Activated CD8-positive, alpha-beta memory T cell treated with anti-CD3 and anti-CD28 coated beads for 36 hours (primary cell): ENCODE measurements around the gene SLC38A9. TPM values are rescaled to one million over a fixed set of nuclear protein-coding genes. Genes with fewer than 3 reads are reported as not detected.
"Not testable (repeated sequence)": the region's sequence is repeated elsewhere in the genome, so short reads cannot be mapped to it uniquely, and the experiment has no call there.

ENCODE experiments used
- CTCF ChIA-PET: fragments of 350-600 bp; sonication (Branson Sonifier 250); formaldehyde crosslinking; loops from one replicate; lab custom pipeline; 2021; ENCODE audit warnings: antibody characterized with exemption; lab: Charles Lee
- POLR2A ChIA-PET: fragments of 350-600 bp; sonication (Branson Sonifier 250); formaldehyde crosslinking; loops from one replicate; lab custom pipeline; 2021; ENCODE audit warnings: antibody characterized with exemption; lab: Charles Lee
- total RNA-seq, 2 experiments: library from RNA; stranded (reverse); gene quantifications; one replicate each; pipeline ENCODE4 v1.2.3, GENCODE V29; 2021

The SLC38A9 gene
- total RNA-seq, 2 experiments from 2014 or later = 19.2 to 21.2 TPM

DNA sequence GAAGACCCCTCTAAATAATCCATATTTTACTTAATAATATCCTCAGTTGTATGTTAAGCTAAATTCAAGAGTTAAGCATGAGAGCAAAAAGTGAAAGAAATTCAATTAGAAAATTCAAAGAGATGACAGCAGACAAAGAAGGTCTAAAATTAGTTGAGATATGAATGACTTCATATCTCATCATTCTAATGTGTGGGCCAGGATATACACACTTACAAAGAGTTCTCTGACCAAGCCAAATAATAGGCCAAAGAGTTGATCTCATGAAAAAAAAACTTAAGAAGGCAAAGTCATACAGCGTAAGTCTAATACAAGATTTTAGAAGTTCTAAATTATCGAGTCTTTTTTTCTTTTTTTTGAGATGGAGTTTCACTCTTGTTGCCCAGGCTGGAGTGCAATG, 89.7 kb downstream of the SLC38A9 start:
- CTCF ChIA-PET = no interaction called here
- POLR2A ChIA-PET = no interaction called here

DNA sequence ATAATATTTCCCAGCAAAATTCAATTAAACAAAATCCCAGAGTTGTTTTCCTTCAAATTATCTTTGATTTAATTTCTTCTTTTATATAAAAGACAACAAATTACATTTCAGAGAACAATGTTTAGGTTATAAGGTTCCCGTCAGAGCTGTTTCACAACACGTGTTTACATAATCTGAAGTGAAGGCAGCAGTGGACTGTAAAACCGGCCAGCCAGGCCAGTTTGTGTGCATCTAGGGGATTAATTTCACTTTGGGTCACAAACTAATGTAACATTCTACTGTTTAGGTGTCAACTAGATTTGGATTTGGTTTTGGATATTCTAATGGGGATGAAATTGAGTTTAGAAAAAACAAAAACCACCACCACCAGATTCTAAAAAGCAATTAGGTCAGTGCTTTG, 90.9 kb downstream of the SLC38A9 start:
- POLR2A ChIA-PET = no interaction called here
- CTCF ChIA-PET = no interaction called here

DNA sequence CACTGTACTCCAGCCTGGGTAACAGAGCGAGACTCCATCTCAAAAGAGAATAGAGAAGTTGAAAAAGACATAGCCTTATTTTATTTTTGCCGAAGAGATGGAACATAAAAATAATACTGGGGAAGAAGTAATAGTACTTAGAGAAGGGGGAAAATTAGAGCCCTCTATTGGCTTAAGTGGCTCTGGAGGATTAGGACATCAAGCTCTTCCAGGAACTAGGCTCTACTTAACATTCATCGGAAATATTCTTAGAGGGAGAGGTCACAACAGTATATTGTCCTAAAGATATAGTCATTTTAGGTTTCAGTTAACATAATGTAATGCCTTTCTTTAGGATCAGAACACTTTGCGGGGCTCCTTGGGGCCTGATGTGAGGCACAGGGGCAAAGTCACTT, 91.4 kb downstream of the SLC38A9 start:
- CTCF ChIA-PET = no interaction called here
- POLR2A ChIA-PET = no interaction called here

DNA sequence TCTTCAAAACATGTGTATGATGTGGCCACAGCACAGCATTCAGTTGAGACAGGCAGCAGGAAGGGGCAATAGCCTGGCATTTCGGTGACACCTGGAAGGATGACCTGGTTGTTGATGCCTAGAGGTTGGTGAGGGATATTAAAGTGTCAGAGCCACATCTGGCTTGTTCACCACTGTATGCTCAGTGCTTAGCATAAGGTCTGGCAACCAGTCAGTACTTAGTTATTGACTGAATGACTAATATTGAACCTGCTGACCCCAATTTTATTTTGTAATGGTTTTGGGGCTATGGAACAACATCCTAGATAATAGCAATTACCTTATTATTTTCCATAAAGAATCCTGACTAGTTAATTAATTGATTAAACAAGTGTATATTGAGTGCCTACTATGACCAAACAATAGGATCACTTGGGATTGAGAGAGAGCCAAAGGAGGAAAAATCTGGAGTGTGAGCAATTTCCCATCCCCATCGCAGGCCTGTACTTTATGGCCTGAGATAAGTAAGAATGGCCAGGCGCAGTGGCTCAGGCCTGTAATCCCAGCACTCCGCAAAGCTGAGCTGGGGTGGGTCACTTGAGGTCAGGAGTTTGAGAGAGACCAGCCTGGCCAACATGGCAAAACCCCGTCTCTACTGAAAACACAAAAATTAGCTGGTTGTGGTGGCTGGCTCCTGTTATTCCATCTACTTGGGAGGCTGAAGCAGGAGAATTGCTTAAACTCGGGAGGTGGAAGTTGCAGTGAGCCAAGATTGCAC, 91.9 kb downstream of the SLC38A9 start:
- ChIA-PET CTCF (no interaction called here), POLR2A (no interaction called here)

DNA sequence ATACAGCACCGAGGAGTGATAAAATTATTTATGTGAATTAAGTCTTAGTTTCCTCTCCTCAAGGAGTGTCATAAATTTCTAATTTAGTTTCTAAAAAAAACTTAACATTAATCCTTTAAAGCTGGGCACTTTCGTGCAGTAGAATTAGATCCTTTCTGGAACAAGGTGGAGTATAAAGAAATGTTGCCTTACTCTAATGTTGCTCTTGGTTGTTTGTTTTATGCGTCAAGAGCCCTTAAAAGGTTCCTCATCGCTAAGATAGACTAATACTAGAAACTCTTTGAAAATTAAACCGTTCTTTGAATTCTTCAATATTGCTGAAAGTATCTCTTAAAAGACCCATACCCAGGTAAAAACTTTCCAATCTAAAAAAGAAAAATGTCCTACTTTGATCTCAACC, 93.8 kb downstream of the SLC38A9 start:
- ChIA-PET POLR2A (no interaction called here), CTCF (interaction anchor here (0.5 kb wide), 1 partner anchor 11 kb away, joined by 3 read pairs; no protein-coding TSS in a partner anchor)

DNA sequence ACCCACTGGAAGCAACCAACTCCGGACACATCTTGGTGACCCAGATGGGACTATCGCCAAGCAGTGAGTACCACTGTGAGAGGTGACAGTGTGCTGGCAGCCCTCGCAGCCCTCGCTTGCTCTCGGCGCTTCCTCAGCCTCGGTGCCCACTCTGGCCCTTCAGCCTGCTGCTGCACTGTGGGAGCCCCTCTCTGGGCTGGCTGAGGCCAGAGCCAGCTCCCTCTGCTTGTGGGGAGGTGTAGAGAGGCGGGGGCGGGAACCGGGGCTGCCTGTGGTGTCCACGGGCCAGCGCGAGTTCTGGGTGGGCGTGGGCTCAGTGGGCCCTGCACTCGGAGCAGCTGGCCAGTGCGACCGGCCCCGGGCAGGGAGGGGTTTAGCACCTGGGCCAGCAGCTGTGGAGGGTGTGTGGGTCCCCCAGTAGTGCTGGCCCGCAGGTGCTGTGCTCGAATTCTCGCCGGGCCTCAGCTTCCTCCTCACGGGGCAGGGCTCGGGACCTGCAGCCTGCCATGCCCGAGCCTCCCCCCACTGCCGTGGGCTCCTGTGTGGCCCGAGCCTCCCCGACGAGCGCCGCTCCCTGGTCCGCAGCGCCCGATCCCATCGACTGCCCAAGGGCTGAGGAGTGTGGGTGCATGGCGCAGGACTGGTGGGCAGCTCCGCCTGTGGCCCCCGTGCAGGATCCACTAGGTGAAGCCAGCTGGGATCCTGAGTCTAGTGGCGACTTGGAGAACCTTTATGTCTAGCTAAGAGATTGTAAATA, 98.8 kb downstream of the SLC38A9 start:
- ChIA-PET POLR2A (interaction anchor here (0.6 kb wide), 1 partner anchor 12 kb away, joined by 16 read pairs; no protein-coding TSS in a partner anchor), CTCF (no interaction called here)

DNA sequence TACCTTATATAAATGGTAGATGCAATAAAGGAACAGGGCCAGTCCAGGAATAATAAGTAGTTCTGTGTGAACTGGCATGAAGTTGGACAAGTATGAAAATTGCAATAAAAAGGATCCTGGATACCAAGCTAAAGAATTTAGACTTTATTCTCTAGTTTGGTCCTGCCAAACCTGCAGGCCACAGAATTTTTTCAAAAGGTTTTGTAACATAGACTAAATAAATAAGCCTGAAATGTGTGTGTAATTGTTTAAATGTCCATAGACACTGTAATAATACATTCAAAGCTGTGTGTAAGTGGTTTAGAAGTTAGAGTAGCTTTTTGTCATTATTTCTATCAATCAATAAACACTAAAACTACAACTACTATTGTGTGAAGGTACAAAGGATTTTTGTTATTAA, 101.6 kb downstream of the SLC38A9 start:
- POLR2A ChIA-PET = no interaction called here

DNA sequence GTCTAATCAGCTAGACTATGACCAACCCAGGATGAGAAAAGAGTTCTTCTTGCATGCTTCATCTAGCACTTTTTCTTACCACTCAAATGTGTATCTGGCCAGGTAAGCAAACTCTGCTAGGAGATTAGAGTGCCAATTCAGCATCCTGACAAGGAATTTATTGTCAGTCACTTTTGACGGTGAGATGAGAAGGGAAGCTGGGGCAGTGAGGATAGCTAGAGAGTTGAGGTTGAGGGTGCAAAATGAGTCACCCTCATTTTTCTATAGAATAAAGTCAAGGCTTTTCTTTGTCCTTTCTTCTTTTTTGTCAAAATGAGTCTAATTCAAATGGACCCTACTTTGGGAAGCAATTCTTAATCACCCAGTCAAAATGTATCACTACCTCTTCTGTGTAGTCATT, 102.7 kb downstream of the SLC38A9 start:
- ChIA-PET CTCF (interaction anchor here (0.5 kb wide), 1 partner anchor 100 kb away, joined by 5 read pairs; no protein-coding TSS in a partner anchor), POLR2A (no interaction called here)

More for the DNA sequence above, 101.6 kb downstream of the SLC38A9 start:
- CTCF ChIA-PET = no interaction called here

DNA sequence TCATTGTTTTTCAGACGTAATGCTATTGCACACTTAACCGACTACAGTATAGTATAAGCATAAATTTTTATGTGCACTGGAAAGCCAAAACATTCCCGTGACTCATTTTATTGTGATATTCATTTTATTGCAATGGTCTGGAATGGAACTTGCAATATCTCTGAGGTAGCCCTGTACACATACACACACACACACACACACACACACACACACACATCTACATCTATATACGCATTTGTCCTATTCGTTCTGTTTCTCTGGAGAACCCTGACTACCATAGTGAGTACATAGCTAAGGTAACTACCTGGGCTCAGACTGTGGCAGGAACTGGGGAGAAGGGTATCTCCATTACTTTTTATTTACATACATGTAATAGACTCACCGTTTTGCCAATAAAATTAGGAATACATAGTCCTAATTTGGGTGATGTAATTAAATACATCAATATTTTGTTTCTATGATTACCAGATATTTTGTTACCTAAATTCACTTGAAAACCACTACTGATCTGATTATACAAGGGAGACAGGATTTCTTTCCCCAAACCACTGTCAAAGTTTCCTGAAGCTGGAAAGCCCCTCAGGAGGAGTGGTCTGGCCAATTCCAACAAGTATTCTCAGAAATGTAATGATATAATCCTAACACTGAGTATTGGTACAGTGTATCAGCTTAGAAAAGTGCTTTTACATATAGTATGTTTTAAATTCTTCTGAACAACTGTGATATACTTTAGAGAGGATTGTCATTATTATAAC, 103.4 kb downstream of the SLC38A9 start:
- POLR2A ChIA-PET = no interaction called here

DNA sequence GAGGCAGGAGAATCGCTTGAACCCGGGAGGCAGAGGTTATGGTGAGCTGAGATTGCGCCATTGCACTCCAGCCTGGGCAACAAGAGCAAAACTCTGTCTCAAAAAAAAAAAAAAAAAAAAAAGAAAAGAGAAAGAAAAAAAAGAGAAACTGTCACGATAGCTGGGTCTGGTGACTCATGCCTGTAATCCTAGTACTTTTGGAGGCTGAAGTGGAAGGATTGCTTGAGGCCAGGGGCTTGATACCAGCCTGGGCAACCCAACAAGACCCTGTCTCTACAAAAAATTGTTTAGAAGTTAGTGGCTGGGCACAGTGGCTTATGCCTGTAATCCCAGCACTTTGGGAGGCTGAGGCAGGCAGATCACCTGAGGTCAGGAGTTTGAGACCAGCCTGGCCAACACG, 104.8 kb downstream of the SLC38A9 start:
- CTCF ChIA-PET = interaction anchor here (0.7 kb wide), 1 partner anchor 11 kb away, joined by 3 read pairs; no protein-coding TSS in a partner anchor
- POLR2A ChIA-PET = not testable (repeated sequence)

More for the DNA sequence above, 103.4 kb downstream of the SLC38A9 start:
- CTCF ChIA-PET = interaction anchor here (0.5 kb wide), 1 partner anchor 101 kb away, joined by 5 read pairs; no protein-coding TSS in a partner anchor

DNA sequence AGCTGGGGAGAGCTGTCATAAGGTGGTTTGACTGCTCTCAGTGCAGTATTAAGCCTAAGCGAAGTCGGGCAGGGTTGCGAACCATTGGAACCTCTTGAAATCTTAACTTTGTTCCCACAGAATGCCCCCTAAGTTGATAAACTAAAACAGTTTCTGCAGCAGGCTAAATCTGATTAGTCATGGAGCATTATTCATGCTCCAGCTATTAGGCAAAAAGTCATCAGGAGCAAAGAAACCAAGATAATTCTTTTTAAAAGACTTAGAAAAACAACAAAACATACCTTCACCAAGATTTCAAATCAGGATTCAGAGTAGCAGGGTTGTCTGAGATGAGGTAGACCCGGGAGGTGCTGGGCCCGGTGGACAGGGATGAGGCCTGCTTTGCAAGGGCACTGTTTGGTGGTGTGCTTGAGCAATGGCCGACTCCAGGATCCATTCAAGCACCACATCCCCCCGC, 107.5 kb downstream of the SLC38A9 start:
- CTCF ChIA-PET = no interaction called here
- POLR2A ChIA-PET = no interaction called here

DNA sequence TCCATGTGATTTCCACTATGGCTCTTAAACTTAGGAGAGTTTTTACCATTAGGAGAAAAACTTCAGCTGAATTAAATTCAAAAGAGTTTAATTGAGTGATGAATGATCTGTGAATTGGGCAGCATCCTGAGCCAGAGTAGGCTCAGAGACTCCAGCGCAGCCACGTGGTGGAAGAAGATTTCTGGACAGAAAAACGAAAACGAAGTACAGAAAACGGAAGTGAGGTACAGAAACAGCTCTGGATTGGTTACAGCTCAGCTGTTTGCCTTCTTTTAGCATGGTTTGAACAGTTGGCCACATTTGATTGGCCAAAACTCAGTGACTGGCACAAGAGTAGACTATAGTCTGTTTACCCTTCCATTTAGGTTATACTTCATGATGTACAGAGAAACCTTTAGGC, 108.2 kb downstream of the SLC38A9 start:
- ChIA-PET CTCF (no interaction called here), POLR2A (no interaction called here)

DNA sequence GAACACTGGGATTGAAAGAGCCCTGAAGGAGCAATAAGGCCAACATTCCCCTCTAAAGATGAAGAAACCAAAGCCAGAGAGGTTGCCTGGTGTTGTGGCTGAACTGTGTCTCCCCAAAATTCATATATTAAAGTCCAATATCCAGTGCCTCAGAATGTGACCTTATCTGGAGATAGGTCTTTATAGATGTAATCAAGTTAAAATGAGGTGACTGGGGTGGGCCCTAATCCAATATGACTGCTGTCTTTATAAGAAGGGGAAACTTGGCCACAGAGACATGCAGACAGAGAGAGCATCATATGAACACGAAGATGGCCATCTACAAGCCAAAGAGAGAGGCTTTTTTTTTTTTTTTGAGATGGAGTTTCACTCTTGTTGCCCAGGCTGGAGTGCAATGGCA, 110.5 kb downstream of the SLC38A9 start:
- ChIA-PET POLR2A (interaction anchor here (0.6 to 0.7 kb wide), 2 partner anchors 12 to 21 kb away, joined by 6 to 16 read pairs; no protein-coding TSS in a partner anchor), CTCF (no interaction called here)

DNA sequence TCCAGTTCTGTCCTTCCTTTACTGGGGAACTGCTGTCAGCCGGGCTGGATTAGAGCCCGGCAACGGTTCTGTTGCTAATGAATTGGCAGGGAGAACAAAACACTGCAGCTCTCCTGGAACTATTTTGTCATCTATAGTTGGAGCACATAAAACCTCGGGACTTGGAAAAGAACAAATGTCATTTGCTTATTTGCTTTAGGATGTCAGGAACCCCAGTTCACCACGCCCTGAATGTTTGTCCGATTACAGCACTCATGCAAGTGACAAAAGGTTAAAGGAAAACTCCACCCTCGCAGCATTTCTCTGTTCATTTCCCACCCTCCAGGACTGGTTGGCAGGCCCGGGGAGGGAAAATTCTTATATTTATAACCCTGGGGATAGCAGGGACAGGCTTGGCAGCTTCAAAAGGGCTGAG, 110.9 kb downstream of the SLC38A9 start:
- POLR2A ChIA-PET = interaction anchor here (0.6 to 0.7 kb wide), 2 partner anchors 13 to 21 kb away, joined by 6 to 16 read pairs; no protein-coding TSS in a partner anchor

DNA sequence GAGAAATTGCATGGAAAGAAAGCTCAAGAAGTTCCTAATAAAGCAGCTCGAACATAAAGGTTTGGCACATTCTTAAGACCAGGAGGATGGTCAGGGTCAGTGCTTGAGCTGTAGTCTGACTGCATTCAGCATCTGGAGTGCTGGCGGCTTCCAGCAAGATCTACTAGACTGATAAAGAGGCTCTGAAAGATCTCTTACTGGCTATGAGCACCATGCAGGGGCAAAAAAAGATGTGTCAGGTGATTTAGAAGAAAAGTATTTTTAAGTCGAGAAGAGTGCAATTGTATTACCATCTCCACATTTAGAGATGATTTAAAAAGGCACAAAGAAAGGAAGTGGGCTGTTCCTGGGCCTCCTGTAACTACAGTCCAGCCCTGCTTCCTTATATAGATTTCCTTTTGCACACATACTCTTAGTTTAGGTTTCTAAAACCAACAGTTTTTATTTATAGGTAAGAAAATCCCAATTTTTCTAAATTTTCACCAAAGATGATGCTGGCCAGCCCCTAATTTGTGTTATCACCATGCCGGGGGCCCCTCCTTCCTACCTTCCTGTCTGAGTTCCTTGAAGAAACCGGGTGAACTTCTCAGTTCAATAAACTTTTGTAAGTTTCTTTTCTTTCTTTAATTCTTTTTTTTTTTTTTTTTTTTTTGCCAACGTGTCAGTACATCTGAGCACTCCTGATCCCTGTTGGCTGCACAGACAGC, 111.5 kb downstream of the SLC38A9 start:
- ChIA-PET CTCF (no interaction called here), POLR2A (interaction anchor here (0.6 to 0.7 kb wide), 2 partner anchors 13 to 20 kb away, joined by 6 to 16 read pairs; no protein-coding TSS in a partner anchor)

More for the DNA sequence above, 110.9 kb downstream of the SLC38A9 start:
- CTCF ChIA-PET = no interaction called here

DNA sequence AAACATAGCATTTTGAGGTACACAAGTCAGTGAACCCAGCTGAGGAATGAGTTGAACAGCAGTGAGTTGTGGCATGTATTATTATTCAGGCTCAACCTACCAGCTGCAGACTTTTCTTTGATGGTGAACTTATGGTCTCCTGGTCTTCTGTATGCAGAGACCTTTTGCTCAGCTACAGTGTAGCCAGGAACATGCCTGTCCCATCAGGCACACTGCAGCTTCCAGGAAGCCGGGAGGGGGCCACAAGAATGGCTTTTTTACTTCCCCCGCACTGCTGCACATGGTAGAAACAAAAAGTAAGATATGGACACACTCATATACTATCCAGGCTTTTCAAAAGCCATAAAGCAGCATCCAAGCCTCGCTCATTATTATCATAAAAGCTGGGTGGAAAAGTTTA, 112.0 kb downstream of the SLC38A9 start:
- ChIA-PET CTCF (no interaction called here), POLR2A (no interaction called here)

DNA sequence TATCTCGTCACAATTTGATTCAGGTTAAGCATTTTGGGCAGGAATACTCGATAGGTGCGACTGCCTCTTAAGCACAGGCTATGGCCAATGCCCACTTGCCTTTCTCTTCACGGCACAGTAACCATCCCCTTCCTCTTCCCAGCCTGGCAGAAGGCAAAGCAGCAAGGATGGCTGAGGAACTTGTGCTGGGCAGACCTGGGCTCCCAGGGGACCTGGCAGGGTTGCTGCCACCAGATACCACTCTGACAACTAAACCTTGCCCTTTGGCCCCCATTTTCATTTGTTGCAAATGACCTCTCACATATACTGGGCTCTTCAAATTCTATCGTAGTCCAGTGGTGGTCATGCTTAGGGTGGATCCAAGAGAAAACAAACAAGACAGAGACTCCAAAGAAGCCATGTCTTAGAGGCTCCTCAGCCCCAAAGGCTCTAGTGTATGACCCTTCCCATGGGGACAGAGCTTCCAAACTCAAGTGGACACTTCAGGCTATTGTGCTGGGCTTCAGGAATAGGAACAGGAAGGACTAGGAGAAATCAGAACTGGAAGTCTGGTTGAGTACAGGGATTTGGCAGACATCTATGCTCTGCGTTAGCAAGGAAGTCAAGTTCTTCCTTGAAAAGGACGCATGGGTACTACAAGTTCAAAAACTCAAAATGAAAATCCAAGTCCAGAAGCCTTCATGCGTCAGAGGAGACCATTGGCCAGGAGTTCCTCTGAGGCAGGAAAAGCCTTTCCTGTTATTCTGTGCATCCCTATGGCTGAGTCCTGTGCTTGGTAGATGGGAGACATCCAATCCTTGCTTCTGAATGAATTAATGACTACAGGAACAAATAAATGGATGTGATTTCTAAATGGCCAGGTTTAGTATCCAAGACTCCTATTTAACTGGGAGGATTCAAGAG, 112.7 kb downstream of the SLC38A9 start:
- POLR2A ChIA-PET = no interaction called here
- CTCF ChIA-PET = interaction anchor here (0.6 kb wide), 1 partner anchor 521 kb away, joined by 3 read pairs; no protein-coding TSS in a partner anchor
